Measurements from ENCODE around the gene CEP89.
"Not testable (repeated sequence)": the region's sequence is repeated elsewhere in the genome, so short reads cannot be mapped to it uniquely, and the experiment has no call there.

CEP89 gene

GRCh38 chr19:32890841-32891240 is 80.9 kb downstream of the CEP89 start:
- no peak for DNase-seq

- no peak for DNase-seq
Measured at GRCh38 chr19:32890326-32890725, 81.4 kb downstream of the CEP89 start.

- no peak for DNase-seq
Measured at GRCh38 chr19:32889137-32889934, 82.4 kb downstream of the CEP89 start.

DNA sequence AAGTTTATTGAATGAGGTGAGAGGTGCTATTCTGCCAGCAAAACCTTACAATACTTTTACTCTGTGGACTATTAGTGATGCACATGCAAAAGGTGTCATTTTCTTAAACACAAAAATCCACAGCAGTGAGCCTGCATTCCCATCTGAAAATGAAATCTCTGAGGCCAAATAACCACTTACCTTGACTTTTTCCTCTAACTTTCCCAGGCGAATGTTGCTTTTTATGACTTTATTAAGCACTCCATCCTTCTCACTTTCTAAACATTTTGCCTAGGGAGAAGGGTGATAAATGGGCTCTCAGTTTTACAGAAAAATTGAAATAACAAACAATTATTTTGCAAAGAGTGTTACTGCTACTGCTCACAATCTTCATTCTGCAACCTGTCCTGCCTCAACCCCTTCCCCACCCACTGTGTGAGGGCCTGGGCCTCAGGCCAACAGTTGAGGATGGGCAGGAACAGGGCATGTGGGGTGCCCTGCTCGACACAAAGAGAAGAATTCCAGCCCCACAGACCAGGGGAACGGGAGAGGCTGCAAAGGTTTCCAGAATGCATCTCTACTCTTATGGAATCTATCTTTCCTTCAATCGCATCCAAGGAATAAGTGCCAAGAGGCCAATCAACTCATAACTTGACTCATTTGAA is 84.1 kb downstream of the CEP89 start:
- DNase-seq = no peak

DNA sequence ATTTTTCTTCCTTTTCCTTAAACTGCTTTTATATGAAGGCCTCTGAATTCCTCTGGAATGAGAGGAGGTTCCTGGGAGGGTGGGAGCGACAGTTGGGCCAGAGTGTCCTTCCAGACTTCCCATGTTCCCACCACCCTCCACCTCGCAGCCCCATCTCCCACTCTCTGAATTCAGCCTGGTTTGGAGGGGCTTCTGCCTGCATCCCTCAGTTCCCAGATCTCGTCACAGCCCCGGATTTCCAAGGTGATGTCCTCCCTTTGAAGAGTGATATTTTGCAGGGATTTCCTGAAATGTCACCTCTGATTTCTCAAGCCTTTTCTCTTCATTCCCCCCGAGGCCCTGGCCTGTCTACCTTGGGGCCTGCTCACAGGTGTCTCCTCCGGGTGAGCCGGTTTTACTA is 85.5 kb downstream of the CEP89 start:
- no peak for DNase-seq

GRCh38 chr19:32885255-32885654 is 86.5 kb downstream of the CEP89 start:
- not testable (repeated sequence) for DNase-seq

GRCh38 chr19:32881766-32882165 is 90.0 kb downstream of the CEP89 start:
- DNase-seq = no peak

DNA sequence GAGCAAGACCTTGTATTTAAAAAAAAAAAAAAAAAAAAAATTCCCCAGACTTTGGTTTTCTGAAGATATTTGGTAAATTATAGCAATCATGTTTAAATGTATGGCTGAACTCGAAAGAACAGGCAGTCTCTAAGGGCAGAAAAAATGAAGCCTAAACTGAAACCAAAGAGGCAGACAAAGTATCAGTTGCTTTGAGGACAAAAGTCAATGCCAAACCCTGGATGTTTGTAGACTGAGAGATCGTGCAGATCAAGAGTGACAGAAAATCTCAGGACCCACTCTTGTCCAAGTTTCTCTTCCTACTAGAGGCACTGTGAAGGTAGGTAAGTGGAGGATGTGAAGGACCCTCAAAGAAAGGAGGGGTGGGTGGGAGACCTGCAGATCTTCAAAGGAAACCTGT is 91.1 kb downstream of the CEP89 start:
- DNase-seq = no peak

- no peak for DNase-seq
Measured at GRCh38 chr19:32879741-32880140, 92.0 kb downstream of the CEP89 start.

- DNase-seq = no peak
Measured at GRCh38 chr19:32878988-32879387, 92.8 kb downstream of the CEP89 start.

DNA sequence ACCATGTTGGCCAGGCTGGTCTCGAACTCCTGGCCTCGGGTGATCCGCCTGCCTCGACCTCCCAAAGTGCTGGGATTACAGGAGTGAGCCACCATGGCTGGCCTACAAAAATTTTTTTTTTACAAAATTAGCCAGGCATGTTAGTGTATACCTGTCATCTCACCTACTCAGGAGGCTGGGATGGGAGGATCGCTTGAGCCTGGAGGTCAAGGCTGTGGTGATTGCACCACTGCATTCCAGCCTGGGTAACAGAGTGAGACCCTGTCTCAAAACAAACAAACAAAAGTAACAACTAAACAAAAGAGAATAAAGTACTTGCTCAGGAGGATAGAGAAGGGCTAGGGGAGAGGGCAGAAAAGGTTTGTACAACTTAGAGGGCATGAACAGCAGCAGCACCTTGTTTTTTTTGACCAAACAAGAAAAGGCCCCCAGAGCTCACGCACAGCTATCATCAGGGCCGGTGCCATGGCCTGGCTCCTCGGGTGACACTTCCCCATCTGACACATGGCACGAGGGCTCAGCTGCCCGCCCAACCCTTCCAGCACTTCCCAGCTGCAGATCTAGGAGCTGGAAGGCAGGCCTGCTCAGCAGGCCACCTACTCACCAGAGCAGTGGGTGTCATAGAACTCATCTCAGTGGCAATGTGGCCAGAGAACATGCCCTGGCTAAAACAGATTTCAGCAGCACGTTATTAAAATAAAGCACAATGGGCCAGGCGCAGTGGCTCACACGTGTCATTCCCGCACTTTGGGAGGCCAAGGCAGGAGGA is 93.6 kb downstream of the CEP89 start:
- DNase-seq = no peak

DNA sequence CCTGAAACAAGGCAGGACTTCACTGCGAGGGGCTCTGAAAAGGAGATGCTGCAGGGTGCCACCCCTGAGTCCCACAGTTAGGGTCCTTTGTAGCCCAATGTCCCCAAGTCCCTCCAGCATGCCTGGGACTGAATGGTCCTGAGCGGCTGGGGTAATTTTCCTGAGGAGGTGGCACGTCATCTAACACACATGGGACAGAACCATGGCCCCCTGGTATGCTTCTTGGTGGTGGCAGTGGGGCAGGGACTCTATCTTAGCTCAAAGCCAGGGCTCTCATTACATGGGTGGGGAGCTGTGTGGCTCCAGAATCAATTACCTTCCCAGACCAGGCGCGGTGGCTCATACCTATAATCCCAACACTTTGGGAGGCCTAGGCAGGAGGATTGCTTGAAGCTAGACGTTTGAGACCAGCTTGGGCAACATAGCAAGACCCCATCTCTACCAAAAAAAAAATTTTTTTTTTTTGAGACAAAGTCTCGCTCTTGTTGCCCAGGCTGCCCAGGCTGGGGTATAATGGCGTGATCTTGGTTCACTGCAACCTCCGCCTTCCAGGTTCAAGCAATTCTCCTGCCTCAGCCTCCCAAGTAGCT is 94.3 kb downstream of the CEP89 start:
- no peak for DNase-seq

DNA sequence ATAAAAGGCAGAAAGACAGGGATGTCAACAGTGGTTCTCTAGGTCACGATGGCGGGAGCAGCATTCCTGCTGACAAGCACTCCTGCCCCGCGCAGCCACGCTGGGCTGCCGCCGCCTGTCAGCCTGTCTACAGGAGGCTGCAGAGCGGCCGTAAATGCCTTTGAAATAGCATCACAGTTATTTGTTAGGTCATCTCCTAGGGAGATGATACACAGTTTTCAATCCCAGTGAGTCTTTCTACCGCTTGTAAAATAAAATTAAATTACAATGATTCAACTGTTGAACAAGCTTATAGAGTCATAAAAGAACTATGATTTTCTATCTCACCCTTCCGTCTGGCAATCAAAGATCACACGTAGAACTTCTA is 94.9 kb downstream of the CEP89 start:
- peak; percentile 49 for DNase-seq

DNA sequence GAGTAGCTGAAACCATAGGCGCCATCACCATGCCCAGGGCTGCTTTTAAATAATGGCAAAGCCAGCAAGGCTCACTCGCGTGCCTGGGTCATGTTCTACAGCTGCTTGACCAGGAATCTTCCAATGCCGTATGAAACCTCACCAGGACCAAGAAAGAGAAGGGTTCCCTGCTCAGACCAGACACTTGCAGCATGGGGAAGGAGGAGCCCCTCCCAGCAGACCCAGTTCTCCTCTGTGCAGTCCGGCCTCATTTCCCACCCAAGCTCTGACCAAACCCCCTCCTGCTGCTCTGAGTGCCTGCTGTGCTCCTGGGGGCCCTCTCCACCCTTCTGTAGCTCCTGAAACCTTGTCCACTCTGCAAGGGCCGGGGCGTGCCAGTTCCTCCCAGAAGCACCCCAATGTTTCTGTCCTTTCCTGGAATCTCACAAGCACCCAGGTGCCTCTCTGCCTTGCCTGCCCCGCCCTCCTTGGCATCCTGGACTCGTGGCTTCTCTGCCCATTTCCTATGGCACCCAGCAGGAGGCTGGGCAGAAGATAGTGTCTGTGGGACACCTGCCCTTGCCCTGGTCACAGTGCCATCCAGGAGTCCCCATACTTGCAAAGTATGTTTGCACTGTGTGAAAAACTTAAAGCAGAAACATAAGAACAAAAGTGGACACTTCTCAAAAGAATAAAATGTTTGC is 95.4 kb downstream of the CEP89 start:
- no peak for DNase-seq

DNA sequence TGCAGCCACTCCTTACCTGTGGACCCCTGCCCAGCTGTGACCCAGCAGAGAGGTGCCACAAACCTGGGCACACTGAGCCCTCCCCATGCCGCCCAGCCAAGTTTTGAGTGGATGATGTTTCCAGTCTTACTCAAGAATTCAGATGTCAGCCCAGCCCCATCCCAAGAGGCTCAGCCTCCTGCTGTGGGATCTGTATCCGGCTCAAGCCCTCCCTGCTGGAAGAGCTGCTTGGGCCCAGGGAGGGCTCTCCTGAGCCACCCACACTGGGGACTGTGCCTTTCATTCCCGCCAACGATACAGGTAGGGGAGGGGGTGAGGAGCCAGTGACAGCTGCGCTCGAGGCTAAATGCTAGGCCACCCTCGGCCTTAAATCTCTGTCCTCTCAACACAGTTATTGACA is 96.3 kb downstream of the CEP89 start:
- DNase-seq = no peak

DNA sequence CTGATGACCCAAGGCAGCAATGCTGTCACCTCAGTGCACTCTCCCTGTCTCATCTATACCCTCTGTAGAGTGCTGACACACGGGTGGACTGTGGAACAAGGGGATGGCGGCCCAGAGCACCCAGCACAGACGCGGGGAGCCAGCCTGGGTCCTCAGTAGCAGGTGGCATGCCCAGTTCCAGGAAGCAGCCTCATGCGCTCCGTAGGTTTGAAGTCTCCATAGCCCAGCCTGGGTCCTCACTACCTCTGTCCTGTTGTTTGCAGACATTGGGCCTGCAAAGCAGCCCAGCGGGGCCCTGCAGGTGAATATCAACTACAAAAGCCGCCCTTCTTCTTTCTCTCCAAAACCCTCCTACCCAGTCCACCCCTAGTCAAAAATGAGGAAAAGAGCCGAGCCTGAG is 97.2 kb downstream of the CEP89 start:
- DNase-seq = no peak

DNA sequence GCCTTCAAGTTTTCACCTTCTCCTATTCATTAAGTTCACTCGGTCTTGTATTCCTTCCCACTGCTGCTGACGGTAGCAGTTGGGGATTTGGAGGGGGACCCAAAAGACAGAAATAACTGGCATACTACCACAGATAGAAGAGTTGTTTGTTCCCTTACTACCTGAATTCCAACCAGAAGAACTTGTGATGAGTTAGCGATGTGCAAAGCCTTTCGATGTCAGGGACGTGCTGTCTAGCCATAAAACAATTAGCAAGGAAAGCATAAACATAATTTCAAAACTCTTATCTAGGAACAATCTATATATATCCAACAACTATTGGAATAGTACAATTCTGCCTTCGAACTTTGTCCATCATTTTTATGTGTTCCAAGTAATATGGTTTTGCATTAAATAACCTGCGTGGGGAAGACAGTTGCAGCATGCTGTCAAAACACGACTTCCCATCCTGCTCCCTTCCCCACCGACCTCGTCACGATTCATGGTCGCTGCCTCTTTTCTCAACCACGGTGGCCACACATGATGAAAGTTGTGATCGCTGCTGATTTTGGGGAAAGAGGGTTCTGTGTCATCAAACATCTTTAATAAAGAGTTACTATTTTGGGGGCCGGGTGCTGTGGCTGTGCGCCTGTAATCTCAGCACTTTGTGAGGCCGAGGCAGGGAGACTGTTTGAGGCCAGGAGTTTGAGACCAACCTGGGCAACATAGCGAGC is 98.4 kb downstream of the CEP89 start:
- no peak for DNase-seq

- DNase-seq = no peak
Measured at GRCh38 chr19:32872391-32872790, 99.4 kb downstream of the CEP89 start.

GRCh38 chr19:32870981-32871451 is 100.7 kb downstream of the CEP89 start:
- no peak for DNase-seq

DNA sequence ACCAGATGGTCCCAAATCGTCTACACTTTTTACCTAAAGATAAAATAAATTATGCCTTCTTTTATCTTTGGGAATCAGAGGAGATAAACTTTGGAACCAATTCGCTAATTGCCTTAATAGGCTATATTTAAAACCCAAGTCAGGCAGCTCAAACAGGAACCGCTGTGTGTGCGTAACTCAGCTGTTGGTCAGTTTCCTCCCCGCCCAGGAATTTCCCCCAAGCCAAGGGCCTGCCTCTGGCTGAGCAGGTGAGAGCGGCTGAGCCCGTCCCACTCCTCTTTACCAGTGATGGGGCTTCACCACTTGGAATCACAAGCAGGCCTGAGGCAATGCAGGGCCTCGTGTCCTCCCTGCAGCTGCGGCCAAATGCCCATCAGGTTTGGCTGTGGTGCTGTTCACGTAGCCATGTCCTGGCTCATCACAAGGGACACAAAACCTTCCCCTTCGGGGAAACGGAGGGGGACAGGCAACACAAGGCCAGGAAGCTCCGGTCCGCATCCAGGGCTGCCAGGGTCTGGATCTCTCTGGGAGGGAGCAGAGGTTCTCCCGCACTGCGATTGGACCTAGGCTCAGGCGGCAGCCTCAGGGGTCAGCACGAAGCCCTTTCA is 101.7 kb downstream of the CEP89 start:
- DNase-seq = no peak

GRCh38 chr19:32869369-32869965 is 102.3 kb downstream of the CEP89 start, which contains the start of gene SLC7A9:
Gene SLC7A9, minus strand, starts transcription at chr19:32869767. Its CDS starts 1,233 bp downstream, at chr19:32868534.
- DNase-seq = no peak

Data from fibroblast of skin of scalp (primary cell).